Parathyroid adenoma (tissue), 2 donors: ENCODE results near the gene DHX57.
"Not testable (repeated sequence)": the region's sequence is repeated elsewhere in the genome, so short reads cannot be mapped to it uniquely, and the experiment has no call there.

Experiments used
- H2AFZ ChIP-seq: fragments of 300-600 bp; sonication (generic); one replicate; pipeline ENCODE4 v1.7.0; 2017; ENCODE audit warnings: antibody characterized with exemption, mild to moderate bottlenecking
- H3K27ac ChIP-seq: fragments of 300-600 bp; sonication (generic); one replicate; pipeline ENCODE4 v1.7.0; 2017
- H3K27me3 ChIP-seq: fragments of 300-600 bp; sonication (generic); one replicate; pipeline ENCODE4 v1.7.0; 2017; ENCODE audit warnings: low read length; ENCODE audit not compliant: control insufficient read depth, insufficient read depth
- H3K36me3 ChIP-seq: fragments of 300-600 bp; sonication (generic); one replicate; pipeline ENCODE4 v1.7.0; 2017; ENCODE audit warnings: low read length; ENCODE audit not compliant: control insufficient read depth, insufficient read depth
- H3K4me1 ChIP-seq: fragments of 300-600 bp; sonication (generic); one replicate; pipeline ENCODE4 v1.7.0; 2017; ENCODE audit warnings: control low read depth
- H3K4me2 ChIP-seq: fragments of 300-600 bp; sonication (generic); one replicate; pipeline ENCODE4 v1.7.0; 2017; ENCODE audit warnings: low read length
- H3K4me3 ChIP-seq: fragments of 300-600 bp; sonication (generic); one replicate; pipeline ENCODE4 v1.7.0; 2017; ENCODE audit warnings: low read depth, low read length
- H3K79me2 ChIP-seq: fragments of 300-600 bp; sonication (generic); one replicate; pipeline ENCODE4 v1.7.0; 2017; ENCODE audit warnings: control low read depth
- H3K9ac ChIP-seq: fragments of 300-600 bp; sonication (generic); one replicate; pipeline ENCODE4 v1.7.0; 2017; ENCODE audit warnings: mild to moderate bottlenecking
- H3K9me3 ChIP-seq: fragments of 300-600 bp; sonication (generic); one replicate; pipeline ENCODE4 v1.7.0; 2017; ENCODE audit warnings: low read length; ENCODE audit not compliant: control insufficient read depth
- TF ChIP-seq, protein P1 (sequence below): fragments of 300-600 bp; sonication (generic); IDR thresholded peaks from one replicate; pipeline ENCODE4 v1.7.0; 2017; ENCODE audit warnings: antibody characterized with exemption, mild to moderate bottlenecking
- donor health status: primary hyperparathyroidism.

The DHX57 gene

GRCh38 chr2:38829971-38830370, 45.8 kb downstream of the DHX57 start:
- H3K4me2 ChIP-seq = no peak overlapping the region
- H3K79me2 ChIP-seq = no peaks in the 10 kb centered on the region
- no peak overlapping the region for H2AFZ ChIP-seq
- no peaks in the 10 kb centered on the region for H3K27me3 ChIP-seq
- no peak overlapping the region for H3K27ac ChIP-seq
- H3K9ac ChIP-seq = no peak overlapping the region
- H3K36me3 ChIP-seq = no peaks in the 10 kb centered on the region
- H3K9me3 ChIP-seq = no peaks in the 10 kb centered on the region
- no peaks in the 10 kb centered on the region for H3K4me1 ChIP-seq
- TF ChIP-seq, protein P1, sequence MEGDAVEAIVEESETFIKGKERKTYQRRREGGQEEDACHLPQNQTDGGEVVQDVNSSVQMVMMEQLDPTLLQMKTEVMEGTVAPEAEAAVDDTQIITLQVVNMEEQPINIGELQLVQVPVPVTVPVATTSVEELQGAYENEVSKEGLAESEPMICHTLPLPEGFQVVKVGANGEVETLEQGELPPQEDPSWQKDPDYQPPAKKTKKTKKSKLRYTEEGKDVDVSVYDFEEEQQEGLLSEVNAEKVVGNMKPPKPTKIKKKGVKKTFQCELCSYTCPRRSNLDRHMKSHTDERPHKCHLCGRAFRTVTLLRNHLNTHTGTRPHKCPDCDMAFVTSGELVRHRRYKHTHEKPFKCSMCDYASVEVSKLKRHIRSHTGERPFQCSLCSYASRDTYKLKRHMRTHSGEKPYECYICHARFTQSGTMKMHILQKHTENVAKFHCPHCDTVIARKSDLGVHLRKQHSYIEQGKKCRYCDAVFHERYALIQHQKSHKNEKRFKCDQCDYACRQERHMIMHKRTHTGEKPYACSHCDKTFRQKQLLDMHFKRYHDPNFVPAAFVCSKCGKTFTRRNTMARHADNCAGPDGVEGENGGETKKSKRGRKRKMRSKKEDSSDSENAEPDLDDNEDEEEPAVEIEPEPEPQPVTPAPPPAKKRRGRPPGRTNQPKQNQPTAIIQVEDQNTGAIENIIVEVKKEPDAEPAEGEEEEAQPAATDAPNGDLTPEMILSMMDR = no peak
- H3K4me3 ChIP-seq = no peak overlapping the region

DNA sequence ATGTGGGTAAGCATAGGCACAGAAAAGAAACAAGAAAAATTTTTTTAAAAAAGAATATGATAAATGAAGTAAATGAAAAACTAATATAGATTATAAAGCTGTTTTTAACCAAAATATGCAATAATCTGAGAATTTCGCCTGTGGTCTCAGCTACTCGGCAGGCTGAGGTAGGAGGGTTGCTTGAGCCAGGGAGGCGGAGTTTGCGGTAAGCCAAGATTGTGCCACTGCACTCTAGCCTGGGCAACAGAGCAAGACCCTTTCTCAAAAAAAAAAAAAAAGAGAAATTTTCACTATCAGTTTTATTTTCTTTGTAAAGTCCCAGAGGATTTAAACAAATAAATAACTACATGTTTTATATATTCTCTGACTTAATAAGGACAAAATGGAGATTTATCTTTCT, 47.3 kb downstream of the DHX57 start:
- H3K9me3 ChIP-seq = no peaks in the 10 kb centered on the region
- no peak overlapping the region for H3K27ac ChIP-seq
- H3K4me2 ChIP-seq = no peak overlapping the region
- H3K36me3 ChIP-seq = no peaks in the 10 kb centered on the region
- no peaks in the 10 kb centered on the region for H3K4me1 ChIP-seq
- no peak overlapping the region for H2AFZ ChIP-seq
- no peak overlapping the region for H3K9ac ChIP-seq
- no peaks in the 10 kb centered on the region for H3K27me3 ChIP-seq
- TF ChIP-seq, protein P1 = no peak
- no peaks in the 10 kb centered on the region for H3K79me2 ChIP-seq
- H3K4me3 ChIP-seq = no peak overlapping the region

DNA sequence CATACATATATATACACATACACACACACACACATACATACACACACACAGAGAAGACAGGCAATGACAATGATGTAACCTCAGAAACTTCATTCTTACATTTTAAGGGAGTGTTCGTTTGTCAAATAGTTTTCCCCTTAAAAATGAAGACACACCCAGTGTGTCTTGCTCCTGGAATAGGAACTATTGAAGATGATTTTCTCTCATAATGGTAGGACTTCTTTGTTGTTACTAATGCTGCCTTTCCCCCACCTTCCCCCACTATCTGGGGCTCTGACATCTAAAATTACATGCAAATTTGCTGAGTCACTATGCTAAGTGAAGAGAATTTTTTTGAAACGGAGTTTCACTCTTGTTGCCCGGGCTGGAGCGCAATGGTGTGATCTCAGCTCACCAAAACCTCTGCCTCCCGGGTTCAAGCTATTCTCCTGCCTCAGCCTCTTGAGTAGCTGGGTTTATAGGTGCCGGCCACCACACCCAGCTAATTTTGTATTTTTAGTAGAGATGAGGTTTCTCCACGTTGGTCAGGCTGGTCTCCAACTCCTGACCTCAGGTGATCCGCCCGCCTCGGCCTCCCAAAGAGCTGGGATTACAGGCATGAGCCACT, 48.1 kb downstream of the DHX57 start:
- H3K4me1 ChIP-seq, H3K9ac ChIP-seq, H3K79me2 ChIP-seq, H2AFZ ChIP-seq, H3K36me3 ChIP-seq, H3K27me3 ChIP-seq, H3K4me3 ChIP-seq, H3K9me3 ChIP-seq, H3K4me2 ChIP-seq, H3K27ac ChIP-seq: not testable (repeated sequence)

- Histone ChIP-seq H3K4me1 (no peaks in the 10 kb centered on the region), H3K79me2 (no peaks in the 10 kb centered on the region), H3K4me2 (no peak overlapping the region), H3K9me3 (no peaks in the 10 kb centered on the region), H3K36me3 (no peaks in the 10 kb centered on the region), H3K27me3 (no peaks in the 10 kb centered on the region), H3K9ac (no peak overlapping the region), H2AFZ (no peak overlapping the region), H3K27ac (no peak overlapping the region), H3K4me3 (no peak overlapping the region)
- TF ChIP-seq, protein P1 = no peak
These were observed 49.8 kb downstream of the DHX57 start for GRCh38 chr2:38825956-38826355.

- no peaks in the 10 kb centered on the region for H3K4me1 ChIP-seq
- no peak overlapping the region for H3K4me2 ChIP-seq
- H3K27ac ChIP-seq = no peak overlapping the region
- no peaks in the 10 kb centered on the region for H3K36me3 ChIP-seq
- no peaks in the 10 kb centered on the region for H3K27me3 ChIP-seq
- TF ChIP-seq, protein P1 = no peak
- no peak overlapping the region for H3K4me3 ChIP-seq
- no peak overlapping the region for H3K9ac ChIP-seq
- H3K79me2 ChIP-seq = no peaks in the 10 kb centered on the region
- no peaks in the 10 kb centered on the region for H3K9me3 ChIP-seq
- no peak overlapping the region for H2AFZ ChIP-seq
These were observed 50.8 kb downstream of the DHX57 start for GRCh38 chr2:38824906-38825305.
